IPS DF 19.7 (cell line): ENCODE measurements around the gene GSTM5.
"Not testable (repeated sequence)": the region's sequence is repeated elsewhere in the genome, so short reads cannot be mapped to it uniquely, and the experiment has no call there.

Source experiments
- DNase-seq: peaks from one replicate; pipeline ENCODE4 v3.0.0-alpha.2; 2013; ENCODE audit warnings: low read depth, low spot score

GSTM5 gene

GRCh38 chr1:109711593-109712320 lies at the start of gene GSTM5:
TSS of gene GSTM5 (plus strand) at chr1:109712251. CDS start at chr1:109712313, 62 bp downstream.
- DNase-seq, result not testable (repeated sequence)

GRCh38 chr1:109664671-109665070 lies 47.4 kb upstream of the GSTM5 start:
- no peak for DNase-seq

GRCh38 chr1:109667452-109668122 lies 44.5 kb upstream of the GSTM5 start, which contains the start of gene GSTM2:
TSS of gene GSTM2 (plus strand) at chr1:109668057. CDS start at chr1:109668116, 59 bp downstream.
- peak; percentile 69 for DNase-seq

GRCh38 chr1:109668123-109668775 lies 43.8 kb upstream of the GSTM5 start:
- DNase-seq, result no peak

GRCh38 chr1:109669246-109669948 lies 42.7 kb upstream of the GSTM5 start:
- DNase-seq, result no peak

- DNase-seq, result not testable (repeated sequence)
These were observed 42.1 kb upstream of the GSTM5 start for GRCh38 chr1:109669949-109670302.

- DNase-seq, result no peak
These were observed 41.0 kb upstream of the GSTM5 start for GRCh38 chr1:109671067-109671466.

- DNase-seq, result not testable (repeated sequence)
These were observed 38.2 kb upstream of the GSTM5 start for GRCh38 chr1:109673861-109674260.

- not testable (repeated sequence) for DNase-seq
These were observed 35.2 kb upstream of the GSTM5 start for GRCh38 chr1:109676683-109677381.

- no peak for DNase-seq
These were observed 34.6 kb upstream of the GSTM5 start for GRCh38 chr1:109677459-109677858.

GRCh38 chr1:109678637-109679036 lies 33.4 kb upstream of the GSTM5 start:
- not testable (repeated sequence) for DNase-seq

GRCh38 chr1:109684777-109685176 lies 27.3 kb upstream of the GSTM5 start:
- not testable (repeated sequence) for DNase-seq

GRCh38 chr1:109685399-109685798 lies 26.7 kb upstream of the GSTM5 start:
- not testable (repeated sequence) for DNase-seq

- DNase-seq, result not testable (repeated sequence)
These were observed 26.2 kb upstream of the GSTM5 start for GRCh38 chr1:109685890-109686289.

GRCh38 chr1:109687109-109687508 lies 24.9 kb upstream of the GSTM5 start:
- not testable (repeated sequence) for DNase-seq

GRCh38 chr1:109687641-109688499 lies 24.2 kb upstream of the GSTM5 start, which contains the start of gene GSTM1:
TSS of gene GSTM1 (plus strand) at chr1:109687817. CDS start at chr1:109687874, 57 bp downstream.
- no peak for DNase-seq

GRCh38 chr1:109689844-109690405 lies 22.1 kb upstream of the GSTM5 start:
- DNase-seq, result no peak

GRCh38 chr1:109691759-109692158 lies 20.3 kb upstream of the GSTM5 start:
- DNase-seq, result no peak

GRCh38 chr1:109694400-109694799 lies 17.7 kb upstream of the GSTM5 start:
- DNase-seq, result not testable (repeated sequence)

GRCh38 chr1:109695138-109695537 lies 16.9 kb upstream of the GSTM5 start:
- DNase-seq, result not testable (repeated sequence)
